Loucy (cell line): ENCODE data around the gene ARG2.
A peak's percentile ranks its signal among the peaks of the same experiment; 100 is the strongest.

Source experiments
- H2AFZ ChIP-seq: fragments of 200-600 bp; sonication (generic); 2 replicates; pipeline ENCODE4 v1.6.0; 2016; ENCODE audit warnings: antibody characterized with exemption, mild to moderate bottlenecking, low read length, moderate library complexity
- H3F3A ChIP-seq: fragments of 200-600 bp; 2 replicates; pipeline ENCODE4 v1.6.0; 2016; ENCODE audit warnings: antibody characterized with exemption, low read depth, mild to moderate bottlenecking
- H3K27me3 ChIP-seq: fragments of 200-600 bp; sonication (generic); 2 replicates; pipeline ENCODE4 v1.6.1; 2014; ENCODE audit warnings: low read length, mild to moderate bottlenecking; ENCODE audit not compliant: insufficient read depth, poor library complexity, severe bottlenecking
- H3K36me3 ChIP-seq: fragments of 200-600 bp; sonication (generic); 2 replicates; pipeline ENCODE4 v1.6.1; 2016; ENCODE audit warnings: low read length; ENCODE audit not compliant: insufficient read depth
- H3K4me1 ChIP-seq: fragments of 200-600 bp; sonication (generic); 2 replicates; pipeline ENCODE4 v1.5.1; 2014; ENCODE audit warnings: low read length, mild to moderate bottlenecking; ENCODE audit not compliant: insufficient read depth, poor library complexity, severe bottlenecking
- H3K4me2 ChIP-seq: fragments of 200-600 bp; sonication (generic); 2 replicates; pipeline ENCODE4 v1.6.0; 2014; ENCODE audit warnings: antibody characterized with exemption, low read length, low read depth, mild to moderate bottlenecking; ENCODE audit not compliant: poor library complexity, severe bottlenecking
- H3K4me3 ChIP-seq: fragments of 200-600 bp; sonication (generic); 2 replicates; pipeline ENCODE4 v1.5.1; 2014; ENCODE audit warnings: low read length, mild to moderate bottlenecking, mixed read lengths; ENCODE audit not compliant: poor library complexity, severe bottlenecking
- H3K79me2 ChIP-seq: fragments of 200-600 bp; sonication (generic); 2 replicates; pipeline ENCODE4 v1.6.1; 2014; ENCODE audit warnings: low read length; ENCODE audit not compliant: insufficient read depth
- H3K9ac ChIP-seq: fragments of 200-600 bp; sonication (generic); 2 replicates; pipeline ENCODE4 v1.6.0; 2014; ENCODE audit warnings: mild to moderate bottlenecking, low read depth, low read length, moderate library complexity; ENCODE audit not compliant: poor library complexity, severe bottlenecking
- H3K9me2 ChIP-seq: fragments of 200-600 bp; sonication (generic); replicated peaks from 2 replicates; pipeline ENCODE4 v1.6.1; 2016; ENCODE audit warnings: low read depth, low read length, mixed read lengths
- H3K9me3 ChIP-seq: fragments of 200-600 bp; sonication (generic); 2 replicates; pipeline ENCODE4 v1.6.1; 2014; ENCODE audit warnings: mild to moderate bottlenecking, antibody characterized with exemption, low read length, low read depth; ENCODE audit not compliant: insufficient read depth
- H4K20me1 ChIP-seq: fragments of 200-600 bp; sonication (generic); 2 replicates; pipeline ENCODE4 v1.6.0; 2014; ENCODE audit warnings: antibody characterized with exemption, low read length, mild to moderate bottlenecking; ENCODE audit not compliant: insufficient read depth, poor library complexity, severe bottlenecking
- EZH2phosphoT487 ChIP-seq: fragments of 200-600 bp; IDR thresholded peaks from 2 replicates; pipeline ENCODE4 v1.6.1; 2018; ENCODE audit warnings: antibody characterized with exemption, mild to moderate bottlenecking, moderate library complexity, borderline replicate concordance
- TF ChIP-seq, protein P1 (sequence below): fragments of 200-600 bp; sonication (generic); conservative IDR thresholded peaks from 2 replicates; pipeline ENCODE4 v1.5.1; 2014; ENCODE audit warnings: mild to moderate bottlenecking, antibody characterized with exemption, low read length

ARG2 gene

DNA sequence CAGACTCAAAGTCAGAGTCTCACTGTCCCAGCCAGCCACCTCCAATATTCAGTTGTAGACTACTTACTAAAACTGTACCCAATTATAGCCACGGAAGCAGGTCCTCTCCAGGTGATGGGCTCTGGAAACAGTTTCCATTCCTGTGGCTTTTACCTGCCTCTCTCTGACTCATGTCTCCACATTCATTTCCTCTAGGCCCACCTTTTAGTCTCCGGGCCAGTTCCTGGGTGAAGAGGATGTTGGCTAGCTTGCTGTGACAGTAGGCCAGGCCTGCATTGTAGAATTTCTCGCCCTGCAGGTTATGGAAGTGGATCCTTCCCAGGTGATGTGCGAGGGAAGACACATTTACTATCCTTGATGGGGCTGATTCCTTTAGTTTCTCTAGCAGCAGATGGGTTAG, 70.3 kb downstream of the ARG2 start:
- peaks cover 66% of the 10 kb centered on the region; the same call in 1 of the 2 replicates for H3K36me3 ChIP-seq
- no peak overlapping the region for H3K4me3 ChIP-seq
- peaks cover 30% of the 10 kb centered on the region for H3K4me1 ChIP-seq
- peaks cover 56% of the 10 kb centered on the region for H3K79me2 ChIP-seq
- H3K9me2 ChIP-seq = no peaks in the 10 kb centered on the region
- H3K9ac ChIP-seq = no peak overlapping the region
- peaks cover 39% of the 10 kb centered on the region for H4K20me1 ChIP-seq
- no peaks in the 10 kb centered on the region for H3K9me3 ChIP-seq
- no peak overlapping the region for H3K4me2 ChIP-seq
- no peaks in the 10 kb centered on the region for H3K27me3 ChIP-seq
- H3F3A ChIP-seq = no peaks in the 10 kb centered on the region
- TF ChIP-seq, protein P1, sequence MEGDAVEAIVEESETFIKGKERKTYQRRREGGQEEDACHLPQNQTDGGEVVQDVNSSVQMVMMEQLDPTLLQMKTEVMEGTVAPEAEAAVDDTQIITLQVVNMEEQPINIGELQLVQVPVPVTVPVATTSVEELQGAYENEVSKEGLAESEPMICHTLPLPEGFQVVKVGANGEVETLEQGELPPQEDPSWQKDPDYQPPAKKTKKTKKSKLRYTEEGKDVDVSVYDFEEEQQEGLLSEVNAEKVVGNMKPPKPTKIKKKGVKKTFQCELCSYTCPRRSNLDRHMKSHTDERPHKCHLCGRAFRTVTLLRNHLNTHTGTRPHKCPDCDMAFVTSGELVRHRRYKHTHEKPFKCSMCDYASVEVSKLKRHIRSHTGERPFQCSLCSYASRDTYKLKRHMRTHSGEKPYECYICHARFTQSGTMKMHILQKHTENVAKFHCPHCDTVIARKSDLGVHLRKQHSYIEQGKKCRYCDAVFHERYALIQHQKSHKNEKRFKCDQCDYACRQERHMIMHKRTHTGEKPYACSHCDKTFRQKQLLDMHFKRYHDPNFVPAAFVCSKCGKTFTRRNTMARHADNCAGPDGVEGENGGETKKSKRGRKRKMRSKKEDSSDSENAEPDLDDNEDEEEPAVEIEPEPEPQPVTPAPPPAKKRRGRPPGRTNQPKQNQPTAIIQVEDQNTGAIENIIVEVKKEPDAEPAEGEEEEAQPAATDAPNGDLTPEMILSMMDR = no peak
- TF ChIP-seq EZH2phosphoT487 = no peak
- H2AFZ ChIP-seq = no peak overlapping the region

DNA sequence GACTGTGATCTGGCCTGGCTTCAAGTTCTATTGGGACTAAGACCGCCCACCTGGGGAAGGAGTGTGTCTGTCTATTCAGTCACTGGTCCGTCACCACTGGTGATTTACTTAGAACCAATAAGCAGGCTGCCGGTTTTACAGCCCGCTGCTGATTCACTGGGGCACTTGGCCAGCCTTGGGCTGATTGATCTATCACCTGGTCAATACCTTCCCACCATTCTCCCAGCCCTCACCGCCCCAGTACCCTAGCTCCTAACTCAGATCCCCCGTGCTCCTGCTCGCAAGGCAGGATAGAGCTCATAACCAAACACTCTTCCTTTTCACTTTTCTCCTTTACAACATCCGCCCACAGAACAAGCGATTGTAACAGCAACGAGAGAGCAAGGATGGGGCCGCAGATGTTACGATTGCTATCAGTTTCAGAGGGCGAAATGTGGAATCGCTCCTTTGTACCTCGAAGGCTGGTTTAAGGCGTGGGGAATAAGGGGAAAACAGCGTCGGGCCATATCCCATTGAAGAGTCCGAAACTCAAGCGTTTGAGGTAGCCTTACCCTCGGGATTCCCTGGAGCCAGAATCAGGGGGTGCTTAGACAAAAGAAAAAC, 75.2 kb downstream of the ARG2 start:
- H3K79me2 ChIP-seq = peaks cover 57% of the 10 kb centered on the region
- TF ChIP-seq, protein P1 = no peak
- H4K20me1 ChIP-seq = peaks cover 39% of the 10 kb centered on the region
- H3K4me2 ChIP-seq = peak overlapping the region; percentile 51
- H3K9me3 ChIP-seq = no peaks in the 10 kb centered on the region
- H3K4me1 ChIP-seq = peaks cover 30% of the 10 kb centered on the region
- H3F3A ChIP-seq = no peaks in the 10 kb centered on the region
- H3K9me2 ChIP-seq = no peaks in the 10 kb centered on the region
- peaks cover 26% of the 10 kb centered on the region; the same call in 1 of the 2 replicates for H3K36me3 ChIP-seq
- peak overlapping the region; percentile 91 for H3K9ac ChIP-seq
- H3K4me3 ChIP-seq = peak overlapping the region; percentile 80
- peak overlapping the region; percentile 87 for H2AFZ ChIP-seq
- H3K27me3 ChIP-seq = no peaks in the 10 kb centered on the region

DNA sequence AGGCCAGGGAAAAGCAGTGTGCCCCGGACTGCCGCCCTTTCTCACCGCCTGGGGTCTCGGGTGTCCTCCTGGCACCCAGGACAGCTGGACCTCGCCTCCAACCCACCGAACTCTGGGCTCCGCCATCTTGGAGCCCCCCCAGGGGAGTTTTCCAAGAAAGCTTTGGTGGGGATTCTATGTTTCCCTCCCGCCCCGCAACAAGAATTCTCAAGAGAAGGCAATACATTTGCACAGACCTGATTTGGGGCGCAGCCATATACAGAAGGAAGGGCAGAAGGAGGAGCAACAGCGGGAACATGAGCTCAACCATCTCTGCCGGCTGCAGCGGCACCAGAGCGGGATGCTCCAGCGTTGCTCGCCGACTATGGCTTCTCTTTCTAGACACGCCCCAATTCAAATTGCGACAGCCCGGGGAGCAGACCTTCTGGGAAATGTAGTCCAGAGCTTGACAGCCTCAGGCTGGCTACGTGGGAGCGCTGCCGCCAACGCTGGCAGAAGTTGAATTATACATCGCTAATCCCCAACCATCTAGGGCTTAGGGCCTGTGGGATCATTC, 75.8 kb downstream of the ARG2 start, which contains the start of gene RDH11:
RDH11 (minus strand) TSS at position 371 of the 556 bp plus-strand sequence; CDS start at position 310, 61 bp downstream.
- H3K27me3 ChIP-seq = no peaks in the 10 kb centered on the region
- TF ChIP-seq, protein P1 = no peak
- no peak for TF ChIP-seq EZH2phosphoT487
- H3K9me2 ChIP-seq = no peaks in the 10 kb centered on the region
- peaks cover 20% of the 10 kb centered on the region; the same call in 1 of the 2 replicates for H3K36me3 ChIP-seq
- H3K4me3 ChIP-seq = peak within 1 kb of the TSS; percentile 80
- H3K9me3 ChIP-seq = no peaks in the 10 kb centered on the region
- H2AFZ ChIP-seq = peak within 1 kb of the TSS; percentile 87
- peak within 1 kb of the TSS; percentile 91 for H3K9ac ChIP-seq
- H4K20me1 ChIP-seq = peaks cover 35% of the 10 kb centered on the region
- H3F3A ChIP-seq = no peaks in the 10 kb centered on the region
- H3K4me2 ChIP-seq = peak within 1 kb of the TSS; percentile 51
- peaks cover 30% of the 10 kb centered on the region for H3K4me1 ChIP-seq
- peaks cover 51% of the 10 kb centered on the region for H3K79me2 ChIP-seq
